Aorta (tissue), 5 donors: Measurements from ENCODE around the gene ZNF581. TPM values are rescaled to one million over a fixed set of nuclear protein-coding genes. Genes with fewer than 3 reads are reported as not detected.

Source experiments
- ATAC-seq: fragments of 200-7000 bp; cut with Tn5 transposase; one replicate; pipeline ENCODE4 v1.9.1; 2022; ENCODE audit warnings: moderate library complexity; ENCODE audit not compliant: low FRiP score
- DNase-seq, 2 donors: peaks; one replicate each; pipeline ENCODE4 v3.0.0-alpha.2; 2020
- H3K27ac ChIP-seq, 2 donors: one replicate each; pipeline ENCODE4 v1.5.1; 2013; ENCODE audit warnings: low read length in 2 of 2, mild to moderate bottlenecking in 2 of 2, moderate library complexity in 2 of 2, control low read depth in 1 of 2, inconsistent platforms in 1 of 2, low read depth in 1 of 2
- H3K27me3 ChIP-seq, 2 donors: one replicate each; pipeline ENCODE4 v1.6.1; 2013; ENCODE audit warnings: control low read depth in 1 of 2, low read length in 1 of 2, mild to moderate bottlenecking in 1 of 2, moderate library complexity in 1 of 2; ENCODE audit not compliant: insufficient read depth in 2 of 2, control insufficient read depth in 1 of 2
- H3K36me3 ChIP-seq, 2 donors: one replicate each; pipeline ENCODE4 v1.6.1; 2013; ENCODE audit warnings: control low read depth in 1 of 2, low read length in 1 of 2, mild to moderate bottlenecking in 1 of 2; ENCODE audit not compliant: insufficient read depth in 2 of 2, control insufficient read depth in 1 of 2
- H3K4me1 ChIP-seq, 2 donors: one replicate each; pipeline ENCODE4 v1.6.1; 2013; ENCODE audit warnings: low read length in 2 of 2, control low read depth in 1 of 2, mild to moderate bottlenecking in 1 of 2, moderate library complexity in 1 of 2; ENCODE audit not compliant: insufficient read depth in 2 of 2, control insufficient read depth in 1 of 2
- H3K4me3 ChIP-seq, 2 donors: one replicate each; pipeline ENCODE4 v1.5.1; 2013; ENCODE audit warnings: low read length in 2 of 2, control low read depth in 1 of 2, mild to moderate bottlenecking in 1 of 2
- H3K9me3 ChIP-seq: one replicate; pipeline ENCODE4 v1.6.1; 2013; ENCODE audit warnings: mild to moderate bottlenecking, low read length; ENCODE audit not compliant: control insufficient read depth
- WGBS, 2 donors: extraction: QIAGEN DNeasy Blood & Tissue Kit; methylation state at CpG; one replicate each; pipeline ENCODE4 v1.1.7; 2013; 5-methylcytosine and 5-hydroxymethylcytosine counted together
- intact Hi-C, 2 donors: fragments of 100-400 bp; cut with DNase I; formaldehyde crosslinking; loops; one replicate each; pipeline versions ENCODE4 v1.14.2 to v1.15.0; 2022
- polyA plus RNA-seq, 2 donors: library from polyadenylated mRNA; stranded (reverse); fragments of 200-250 nt; gene quantifications; one replicate each; pipeline ENCODE4 v1.2.3, GENCODE V29; 2013
- total RNA-seq, 2 donors: library from RNA; stranded (reverse); fragmentation: NEBNext Ultra II Directional; extraction: Animal tissue kit (Norgen Biotek cat#: 25700); gene quantifications; one replicate each; pipeline ENCODE4 v1.2.1, GENCODE V29; 2021
- donor health status: healthy with polysubstance abuse.
- donor health status: Bipolar disorder and iron deficiency.
- donor health status: DM: no; HTN: no; CAD: no.
- donor health status: DM: no; HTN: no; CAD: no.
- donor health status: DM: yes; HTN: yes; CAD: no.

ZNF581 gene
- total and polyA plus RNA-seq, 4 donors: 11.0 to 23.8 (median 17.6) TPM

GRCh38 chr19:55599842-55600661 lies 43.4 kb upstream of the ZNF581 start, which contains the start of gene ZNF524:
TSS of gene ZNF524 (plus strand) at chr19:55600288. CDS start at chr19:55602113, 1,825 bp downstream.
- Histone ChIP-seq H3K36me3 (peaks cover 0 to 3% of the 10 kb centered on the region in 2 donors), H3K4me3 (peak within 1 kb of the TSS; percentile 72 to 82), H3K9me3 (no peaks in the 10 kb centered on the region), H3K4me1 (no peaks in the 10 kb centered on the region), H3K27ac (peak within 1 kb of the TSS; percentile 83 to 89), H3K27me3 (no peaks in the 10 kb centered on the region)
- 0% methylated on average over 55 to 97 of the region's 97 CpGs for WGBS, 2 donors
- ATAC-seq (peak; percentile 83), DNase-seq (peak; percentile 89 to 93)
- intact Hi-C loops: loop anchor here in 1 of 2 donors (1.0 kb wide), 1 partner anchor 13 kb away; no protein-coding TSS in a partner anchor

DNA sequence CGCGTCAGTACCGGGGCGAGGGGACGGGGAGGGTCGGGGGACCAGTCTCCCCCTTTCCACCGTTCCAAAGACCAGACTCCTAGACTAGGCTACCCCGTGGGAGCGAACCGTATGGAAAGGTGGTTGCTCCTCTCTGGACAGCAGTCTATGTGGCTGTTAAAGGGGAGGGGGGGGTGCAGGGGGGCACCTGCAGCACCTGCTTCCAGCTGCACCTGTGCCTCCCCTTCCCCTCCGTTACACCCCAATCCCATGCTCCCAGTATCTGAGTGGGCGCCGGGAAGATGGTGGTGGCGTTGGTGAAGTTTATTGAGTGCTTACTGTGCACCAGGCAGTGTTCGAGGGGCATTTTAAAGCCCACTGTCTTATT lies 42.8 kb upstream of the ZNF581 start:
- no peaks in the 10 kb centered on the region for H3K9me3 ChIP-seq
- no peaks in the 10 kb centered on the region for H3K27me3 ChIP-seq
- H3K4me1 ChIP-seq: no peaks in the 10 kb centered on the region
- peaks cover 0 to 1% of the 10 kb centered on the region in 2 donors for H3K36me3 ChIP-seq
- 3 to 6% methylated on average over 15 of the region's 15 CpGs for WGBS, 2 donors
- ATAC-seq (no peak), DNase-seq (no peak)
- intact Hi-C loops: no loop called here
- H3K4me3 ChIP-seq: peak overlapping the region; percentile 67 to 72
- H3K27ac ChIP-seq: peak overlapping the region; percentile 45

- ATAC-seq: no peak
- 68 to 77% methylated on average over 4 of the region's 4 CpGs for WGBS, 2 donors
- Histone ChIP-seq H3K4me1 (no peaks in the 10 kb centered on the region), H3K27me3 (no peaks in the 10 kb centered on the region), H3K27ac (peak overlapping the region in 1 of 2 donors; percentile 45), H3K4me3 (peak overlapping the region in 1 of 2 donors; percentile 72), H3K9me3 (no peaks in the 10 kb centered on the region), H3K36me3 (no peaks in the 10 kb centered on the region)
- DNase-seq: no peak
- intact Hi-C loops: no loop called here
Observed at GRCh38 chr19:55601084-55601483, 42.4 kb upstream of the ZNF581 start.

DNA sequence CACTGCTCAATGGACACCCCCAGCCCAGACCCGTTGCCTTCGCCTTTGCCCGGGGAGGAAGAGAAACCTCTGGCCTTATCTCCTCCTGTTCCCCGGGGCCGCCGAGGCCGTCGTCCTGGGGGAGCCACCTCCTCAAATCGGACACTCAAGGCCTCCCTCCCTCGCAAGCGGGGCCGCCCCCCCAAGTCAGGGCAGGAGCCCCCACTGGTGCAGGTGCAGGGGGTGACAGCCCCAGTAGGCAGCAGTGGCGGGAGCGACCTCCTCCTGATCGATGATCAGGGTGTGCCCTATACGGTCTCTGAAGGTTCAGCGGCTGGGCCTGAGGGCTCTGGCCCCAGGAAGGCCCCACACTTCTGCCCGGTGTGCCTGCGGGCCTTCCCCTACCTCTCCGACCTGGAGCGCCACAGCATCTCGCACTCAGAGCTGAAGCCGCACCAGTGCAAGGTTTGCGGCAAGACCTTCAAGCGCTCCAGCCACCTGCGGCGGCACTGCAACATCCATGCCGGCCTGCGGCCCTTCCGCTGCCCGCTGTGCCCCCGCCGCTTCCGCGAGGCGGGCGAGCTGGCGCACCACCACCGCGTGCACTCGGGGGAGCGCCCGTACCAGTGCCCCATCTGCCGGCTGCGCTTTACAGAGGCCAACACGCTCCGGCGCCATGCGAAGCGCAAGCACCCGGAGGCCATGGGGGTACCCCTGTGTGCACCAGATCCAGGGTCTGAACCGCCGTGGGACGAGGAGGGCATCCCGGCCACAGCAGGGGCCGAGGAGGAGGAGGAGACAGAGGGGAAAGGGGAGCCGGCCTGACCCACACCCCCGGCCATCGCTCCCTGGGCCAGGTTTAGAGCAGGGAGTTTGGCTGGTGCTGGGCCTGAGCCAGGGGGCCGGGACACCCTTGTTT lies 41.1 kb upstream of the ZNF581 start:
- 90% methylated on average over 59 to 60 of the region's 60 CpGs for WGBS, 2 donors
- Histone ChIP-seq H3K36me3 (no peaks in the 10 kb centered on the region), H3K27me3 (no peaks in the 10 kb centered on the region), H3K4me3 (no peak overlapping the region), H3K9me3 (no peaks in the 10 kb centered on the region), H3K4me1 (no peaks in the 10 kb centered on the region), H3K27ac (no peak overlapping the region)
- intact Hi-C loops: no loop called here
- ATAC-seq (no peak), DNase-seq (no peak)

GRCh38 chr19:55603115-55603514 lies 40.3 kb upstream of the ZNF581 start:
- no peaks in the 10 kb centered on the region for H3K4me1 ChIP-seq

DNA sequence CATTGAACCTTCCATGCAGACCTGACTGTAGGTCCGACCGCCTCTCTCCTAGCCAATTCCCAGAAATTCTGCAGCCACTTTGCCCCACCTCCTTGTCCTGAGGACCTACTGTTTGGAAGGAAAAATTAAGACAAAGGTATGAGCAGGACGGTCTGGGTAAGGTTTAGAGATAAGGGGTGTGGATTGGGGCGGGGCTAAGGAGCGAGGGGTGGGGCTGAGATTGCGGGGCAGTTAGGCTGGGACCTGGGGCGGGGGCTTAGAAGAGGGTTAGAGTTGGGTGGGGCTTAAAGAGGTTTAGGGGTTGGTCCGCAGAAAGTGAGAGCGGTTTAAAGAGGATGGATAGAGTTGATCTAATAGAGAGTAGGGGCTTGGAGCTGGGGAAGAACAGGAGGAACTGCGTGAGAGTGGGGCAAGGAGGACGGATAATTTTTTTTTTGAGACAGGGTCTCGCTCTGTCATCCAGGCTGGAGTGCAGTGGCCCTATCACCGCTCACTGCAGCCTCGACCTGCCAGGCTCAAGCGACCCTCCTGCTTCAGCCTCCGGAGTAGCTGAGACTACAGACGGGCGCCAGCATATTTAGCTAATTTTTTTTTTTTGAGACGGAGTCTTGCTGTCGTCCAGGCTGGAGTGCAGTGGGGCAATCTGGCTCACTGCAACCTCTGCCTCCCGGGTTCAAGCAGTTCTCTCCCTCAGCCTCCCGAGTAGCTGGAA lies 39.7 kb upstream of the ZNF581 start:
- Histone ChIP-seq H3K4me1 (no peaks in the 10 kb centered on the region), H3K36me3 (no peaks in the 10 kb centered on the region), H3K9me3 (no peaks in the 10 kb centered on the region), H3K27ac (no peak overlapping the region), H3K4me3 (no peak overlapping the region), H3K27me3 (no peaks in the 10 kb centered on the region)
- intact Hi-C loops: no loop called here
- WGBS, 2 donors: 69 to 70% methylated on average over 22 of the region's 22 CpGs
- DNase-seq (no peak), ATAC-seq (no peak)

More at GRCh38 chr19:55603115-55603514, 40.3 kb upstream of the ZNF581 start:
- Histone ChIP-seq H3K27ac (no peak overlapping the region), H3K4me3 (no peak overlapping the region), H3K9me3 (no peaks in the 10 kb centered on the region), H3K27me3 (no peaks in the 10 kb centered on the region), H3K36me3 (no peaks in the 10 kb centered on the region)
- ATAC-seq (no peak), DNase-seq (no peak)
- WGBS, 2 donors: 86 to 87% methylated on average over 21 of the region's 21 CpGs
- intact Hi-C loops: no loop called here

DNA sequence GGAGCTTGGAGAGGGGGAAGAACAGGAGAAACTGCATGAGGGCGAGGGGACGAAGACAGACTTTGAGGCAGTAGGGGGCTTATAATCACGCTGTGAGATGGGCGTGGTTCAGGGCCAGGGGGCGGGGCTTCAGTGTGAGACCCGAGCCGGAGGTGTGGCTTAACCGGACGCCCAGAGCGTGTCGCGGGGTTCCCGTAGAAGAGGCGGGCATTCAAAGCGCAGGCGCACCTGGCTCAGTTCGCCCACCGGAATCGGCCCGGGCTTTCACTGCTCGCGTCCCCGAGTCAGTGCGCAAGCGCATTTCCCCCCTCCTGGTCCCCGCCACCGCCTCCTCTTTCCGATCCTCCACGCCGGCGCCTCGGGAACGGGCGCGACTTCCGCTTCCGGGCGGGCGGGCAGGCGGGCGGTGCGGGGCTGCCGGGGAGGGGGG lies 38.2 kb upstream of the ZNF581 start:
- Histone ChIP-seq H3K4me1 (no peaks in the 10 kb centered on the region), H3K27me3 (no peaks in the 10 kb centered on the region), H3K27ac (peak overlapping the region in 1 of 2 donors; percentile 77), H3K36me3 (peaks cover 0 to 1% of the 10 kb centered on the region in 2 donors), H3K4me3 (peak overlapping the region; percentile 69 to 81), H3K9me3 (no peaks in the 10 kb centered on the region)
- peak; percentile 99 to 100 for DNase-seq
- WGBS, 2 donors: 1% methylated on average over 29 to 43 of the region's 43 CpGs
- intact Hi-C loops: loop anchor here in 1 of 2 donors (5.0 kb wide), 1 partner anchor 88 kb away; no protein-coding TSS in a partner anchor
- ATAC-seq: peak; percentile 91
